ENCODE results near the gene OR14A2.
"Not testable (repeated sequence)": the region's sequence is repeated elsewhere in the genome, so short reads cannot be mapped to it uniquely, and the experiment has no call there.

Gene OR14A2

DNA sequence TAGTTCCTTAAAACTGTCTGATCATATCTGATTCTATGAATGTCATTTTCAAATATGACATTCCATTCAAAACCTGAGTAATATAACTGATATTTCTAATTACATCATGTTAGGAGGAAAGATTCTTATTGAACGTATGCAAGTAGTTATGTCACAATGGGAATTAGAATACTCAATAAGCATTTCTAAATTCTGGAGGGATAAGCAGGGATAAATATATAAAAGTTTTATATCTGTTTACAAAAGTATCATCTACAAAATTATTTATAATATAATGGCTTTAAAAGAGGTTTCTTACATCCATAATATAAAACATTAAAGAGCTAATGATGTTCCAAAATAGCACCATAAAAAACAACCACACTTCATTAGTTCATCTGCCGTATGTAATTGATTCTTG, at the start of gene OR14A2:
Gene OR14A2 (minus strand): TSS at position 101 of the 400 bp plus-strand sequence.
- DNase-seq: no peak

DNA sequence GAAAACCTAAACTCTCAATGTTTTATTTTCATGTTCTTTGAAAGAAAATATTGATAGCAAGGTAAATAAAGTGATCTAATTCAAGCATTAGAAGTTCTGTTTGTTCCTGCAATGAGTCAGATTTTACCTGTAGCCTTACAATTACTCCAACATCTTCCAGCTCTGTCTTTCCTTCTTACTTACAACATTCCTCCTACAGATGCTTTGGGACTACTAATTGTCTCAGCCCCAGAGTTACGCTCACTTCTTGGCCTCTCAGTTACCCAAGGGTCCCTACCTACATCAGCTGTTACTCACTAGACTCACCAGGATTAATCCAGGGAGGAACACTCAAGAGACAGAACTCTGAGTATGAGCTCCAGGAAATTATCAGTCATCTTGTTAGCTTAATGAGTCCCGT, 49.6 kb upstream of the OR14A2 start:
- DNase-seq: no peak

DNA sequence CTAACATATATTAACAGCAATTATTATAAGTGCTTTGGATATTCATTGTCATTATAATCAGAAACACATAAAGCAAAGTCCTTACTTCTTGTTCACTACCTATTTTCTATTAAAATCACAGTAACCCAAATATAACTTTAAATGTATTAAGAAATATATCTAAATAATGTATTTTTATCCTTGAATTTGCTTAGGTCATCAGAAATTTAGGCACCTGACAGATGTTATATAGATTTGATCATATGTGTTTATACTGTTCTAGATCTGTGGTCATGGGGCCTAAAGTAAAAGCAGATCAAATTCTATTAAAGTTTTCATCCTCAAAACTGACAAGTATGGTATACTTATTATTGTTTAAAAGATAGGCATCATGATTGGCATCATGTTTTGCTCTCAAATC, 21.7 kb upstream of the OR14A2 start:
- no peak for DNase-seq

DNA sequence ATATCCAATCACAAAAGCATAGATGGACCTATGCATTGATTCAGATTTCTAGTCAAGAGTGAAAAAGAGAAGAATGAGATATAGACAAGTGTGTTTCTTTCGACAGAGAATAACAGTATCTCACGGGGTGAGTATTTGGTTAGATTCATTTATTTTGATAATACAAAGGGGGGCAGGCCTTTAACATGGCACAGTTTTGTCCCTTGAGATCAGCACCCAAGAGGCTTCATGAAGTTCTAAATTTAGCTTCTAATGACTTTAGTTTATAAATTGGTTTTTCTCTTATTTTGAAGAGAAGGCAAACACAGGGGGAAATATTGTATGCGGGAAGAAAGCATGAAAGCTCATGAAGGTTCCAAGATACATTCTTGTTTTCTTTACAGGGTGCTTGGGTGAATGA, 12.5 kb upstream of the OR14A2 start, which contains the start of gene OR1C1:
Gene OR1C1 (minus strand): TSS at position 101 of the 400 bp plus-strand sequence. CDS start 2,150 bp downstream, outside the sequence.
- no peak for DNase-seq

DNA sequence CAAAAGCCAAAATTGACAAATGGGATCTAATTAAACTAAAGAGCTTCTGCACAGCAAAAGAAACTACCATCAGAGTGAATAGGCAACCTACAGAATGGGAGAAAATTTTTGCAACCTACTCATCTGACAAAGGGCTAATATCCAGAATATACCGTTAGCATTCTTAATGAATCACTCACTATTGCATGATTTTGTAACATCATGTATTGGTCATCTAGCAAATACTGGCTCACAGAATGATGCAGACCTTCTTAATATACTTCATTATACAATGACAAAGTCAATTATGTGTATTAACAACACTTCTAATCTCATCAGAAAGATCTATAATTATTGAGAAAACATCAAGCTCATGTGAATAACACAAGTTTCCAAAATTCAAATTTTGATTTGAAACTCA, 6.4 kb upstream of the OR14A2 start:
- DNase-seq: not testable (repeated sequence)

DNA sequence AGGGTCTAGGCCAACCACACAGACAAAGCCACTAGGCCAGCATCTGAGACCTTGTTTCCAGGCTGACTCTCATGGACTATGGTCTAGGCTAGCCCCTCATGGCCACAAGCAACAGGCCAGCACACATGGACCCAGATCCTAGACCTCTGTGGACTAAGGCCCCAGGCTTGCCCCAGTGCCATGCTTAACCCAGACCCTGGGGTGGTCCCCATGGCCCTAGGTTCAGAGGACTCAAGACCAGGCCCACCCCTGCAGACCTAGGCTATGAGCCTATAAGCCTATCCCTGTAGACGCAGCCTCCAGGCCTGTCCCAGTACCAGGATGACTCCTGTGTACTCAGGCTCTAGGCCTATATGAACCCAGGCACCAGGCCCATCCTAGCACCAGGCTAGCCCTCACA, 1.9 kb upstream of the OR14A2 start:
- DNase-seq: no peak

DNA sequence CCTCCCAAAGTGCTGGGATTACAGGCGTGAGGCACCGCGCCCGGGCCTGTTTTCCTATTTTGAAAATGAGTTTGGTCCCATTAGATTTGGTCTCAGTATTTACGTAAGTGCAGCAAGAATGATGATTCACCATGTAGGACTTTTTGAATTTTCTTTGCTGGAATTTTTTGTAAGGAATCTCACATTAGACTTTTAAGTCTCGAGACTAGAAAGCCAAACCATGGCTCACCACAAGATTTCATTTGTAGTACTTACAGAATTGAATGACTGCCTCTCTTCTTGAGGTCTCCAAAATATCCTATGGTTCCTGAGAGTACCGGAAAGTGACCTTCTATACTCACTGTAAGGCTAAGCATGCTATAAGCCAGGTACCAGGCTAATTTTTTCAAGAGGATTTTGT, 325 bp downstream of the OR14A2 start:
- DNase-seq: no peak

DNA sequence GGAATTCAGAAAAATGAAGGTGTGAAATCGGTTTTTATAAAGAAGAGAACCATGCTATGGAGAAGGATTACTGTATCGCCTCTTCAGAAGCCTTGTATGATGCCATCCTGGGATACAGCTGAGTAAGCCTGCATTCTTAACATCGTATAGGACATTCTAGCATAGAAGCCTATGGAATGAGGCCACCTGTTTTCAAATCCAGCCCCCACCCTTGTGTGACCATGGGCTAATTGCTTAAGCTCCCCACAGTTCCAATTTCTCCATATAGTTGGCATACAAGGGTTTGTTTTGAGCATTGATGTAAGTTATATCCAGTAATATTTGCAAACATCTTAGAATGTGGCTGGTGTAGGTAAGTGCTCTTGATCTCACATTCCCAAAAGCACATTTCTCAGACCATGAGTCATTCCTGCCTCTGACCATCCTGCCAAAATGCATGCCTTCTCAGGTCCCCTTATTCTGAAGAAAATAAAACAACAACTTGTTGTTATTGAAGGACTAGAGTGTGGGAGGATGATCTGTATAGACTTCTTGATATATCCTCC, 1.5 kb downstream of the OR14A2 start:
- DNase-seq: no peak

GRCh38 chr1:247742215-247742760, 5.7 kb downstream of the OR14A2 start:
- DNase-seq: not testable (repeated sequence)

GRCh38 chr1:247741756-247742155, 6.2 kb downstream of the OR14A2 start:
- no peak for DNase-seq

DNA sequence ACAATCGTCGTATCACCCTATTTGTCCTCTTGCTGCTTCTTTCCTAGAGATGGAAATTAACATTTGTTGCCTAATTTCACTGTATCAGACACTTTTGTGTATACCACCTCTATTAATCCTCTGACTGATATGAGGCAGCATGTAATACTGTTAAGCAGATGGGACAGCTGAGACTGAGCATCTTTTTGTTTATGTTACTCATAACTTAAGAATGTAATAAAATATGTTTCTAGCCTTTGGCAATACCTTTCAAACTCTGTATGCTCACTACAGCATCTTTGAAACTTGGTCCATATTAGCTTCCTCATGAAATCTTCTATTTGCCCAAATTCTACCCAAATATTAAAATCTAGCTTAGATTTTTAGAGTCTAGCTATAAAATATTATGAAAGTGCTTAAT, 7.2 kb downstream of the OR14A2 start:
- no peak for DNase-seq

DNA sequence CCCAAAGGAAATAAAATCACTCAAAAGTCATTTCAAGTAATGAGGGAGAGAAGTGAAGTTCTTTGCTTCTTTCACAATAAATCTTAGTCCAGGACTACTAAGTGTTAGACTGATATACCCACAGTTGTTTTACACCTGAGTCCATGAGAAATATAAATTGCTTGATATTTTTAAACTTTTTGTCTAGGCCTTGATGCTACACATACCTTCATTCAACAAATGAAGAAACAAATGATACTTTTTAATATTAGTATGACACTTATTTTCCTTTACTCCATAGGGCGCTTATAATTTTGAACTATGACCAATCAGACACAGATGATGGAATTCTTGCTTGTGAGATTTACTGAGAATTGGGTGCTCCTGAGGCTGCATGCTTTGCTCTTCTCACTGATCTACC, 9.6 kb downstream of the OR14A2 start, which contains the start of gene OR14K1:
Gene OR14K1 (plus strand): TSS at position 301 of the 400 bp plus-strand sequence. CDS start 0 bp downstream, at position 301.
- no peak for DNase-seq

- no peak for DNase-seq
Measured at GRCh38 chr1:247721222-247721621, 26.7 kb downstream of the OR14A2 start.

DNA sequence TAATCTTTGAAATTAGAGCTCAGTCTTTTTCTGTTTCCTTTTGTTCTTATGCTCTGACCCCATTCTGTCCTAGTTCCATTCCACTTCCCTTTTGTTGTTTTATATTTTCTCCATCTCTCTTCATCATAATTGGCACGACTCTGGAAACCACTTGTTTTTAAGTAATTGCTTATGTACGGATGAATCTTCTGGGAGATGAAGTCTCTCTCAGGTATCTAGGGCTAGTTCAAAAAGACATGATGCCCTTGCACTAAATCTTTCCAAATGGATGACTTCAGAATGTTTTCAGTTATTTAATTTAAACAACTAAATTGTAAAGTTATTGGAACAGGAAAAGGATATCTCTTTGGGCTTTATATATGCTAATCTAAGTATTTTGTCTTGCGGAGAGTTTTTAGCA, 31.4 kb downstream of the OR14A2 start, which contains the start of gene OR6F1:
Gene OR6F1 (minus strand): TSS at position 101 of the 400 bp plus-strand sequence. CDS start 3,891 bp downstream, outside the sequence.
- no peak for DNase-seq

DNA sequence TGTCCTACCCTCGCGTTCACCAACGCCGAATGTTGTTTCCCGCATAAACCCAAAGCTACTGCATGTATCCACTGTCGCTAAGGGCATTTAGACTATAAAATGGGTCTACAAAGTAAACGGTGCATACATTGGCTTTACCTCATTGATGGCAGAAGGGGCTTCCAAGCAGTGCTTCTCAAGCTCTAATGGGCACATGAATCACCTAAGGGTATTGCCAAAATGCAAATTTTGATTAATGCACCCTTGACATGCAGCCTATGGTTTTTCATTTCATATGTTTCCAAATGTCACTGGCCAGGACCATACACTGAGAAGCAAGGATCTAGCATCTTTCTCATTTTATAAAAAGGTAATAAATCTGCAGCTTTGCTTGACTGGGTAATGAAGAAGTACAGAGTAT, 34.2 kb downstream of the OR14A2 start:
- no peak for DNase-seq

GRCh38 chr1:247710681-247711080, 37.3 kb downstream of the OR14A2 start:
- DNase-seq: not testable (repeated sequence)

GRCh38 chr1:247701338-247701737, 46.6 kb downstream of the OR14A2 start:
- no peak for DNase-seq

- peak; percentile 38 to 46 for DNase-seq
Measured at GRCh38 chr1:247681288-247681897, 66.5 kb downstream of the OR14A2 start.

DNA sequence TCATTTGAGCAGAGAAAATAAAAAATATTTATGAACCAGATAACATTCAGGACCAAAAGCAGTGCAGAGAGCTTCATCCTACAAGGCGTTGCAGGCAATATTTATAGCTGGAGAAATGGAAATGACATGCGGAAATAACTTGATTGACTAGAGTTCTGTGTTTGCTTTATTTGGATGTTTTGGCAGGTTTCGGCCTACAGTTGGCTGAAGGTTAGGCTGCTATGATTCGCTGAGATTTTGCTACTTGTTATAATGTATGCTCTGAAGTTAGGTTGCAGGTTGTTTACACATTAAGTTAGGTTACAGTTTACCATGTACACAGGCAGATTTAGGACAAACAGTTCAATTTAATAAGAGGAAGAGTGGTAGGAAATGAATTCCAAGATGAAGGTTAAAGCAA, 67.8 kb downstream of the OR14A2 start:
- no peak for DNase-seq

DNA sequence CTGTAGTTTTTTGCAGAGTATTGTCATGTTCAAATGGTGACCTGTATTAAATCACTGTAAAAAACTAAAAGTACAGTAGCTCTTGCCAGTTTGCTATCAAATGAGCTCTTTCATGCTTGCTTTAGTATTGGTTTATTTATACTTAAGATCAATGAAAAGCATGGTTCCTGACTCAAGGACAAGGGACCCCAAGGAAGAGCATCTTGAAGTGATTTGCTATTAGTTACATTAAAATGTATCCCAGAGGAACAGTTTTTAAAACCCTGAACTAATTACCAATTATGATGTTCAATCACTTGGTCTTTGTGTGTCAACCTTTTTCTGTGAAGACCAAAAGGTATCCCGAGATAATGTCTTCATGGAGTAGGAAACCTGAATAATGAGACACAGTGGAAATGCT, 68.3 kb downstream of the OR14A2 start, which contains the start of gene OR13G1:
Gene OR13G1 (minus strand): TSS at position 101 of the 400 bp plus-strand sequence. CDS start 6,698 bp downstream, outside the sequence.
- DNase-seq: no peak

All from activated T-cell treated with anti-CD3 and anti-CD28 coated beads, Interleukin-2, amount 50 U/mL, for 48 hours (primary cell).